HG03066 (cell line): Measurements from ENCODE around the gene PPP1R12C.
A peak's percentile ranks its signal among the peaks of the same experiment; 100 is the strongest.

Experiments
- ATAC-seq: cut with Tn5 transposase; IDR thresholded peaks from one replicate; pipeline ENCODE4 v1.9.1; 2021; ENCODE audit warnings: low read depth; ENCODE audit not compliant: unreplicated experiment

PPP1R12C gene

GRCh38 chr19:55146705-55147273 is 29.4 kb upstream of the PPP1R12C start:
- no peak for ATAC-seq

GRCh38 chr19:55146078-55146704 is 28.8 kb upstream of the PPP1R12C start:
- no peak for ATAC-seq

GRCh38 chr19:55145232-55145631 is 27.8 kb upstream of the PPP1R12C start:
- no peak for ATAC-seq

- ATAC-seq = no peak
Observed at GRCh38 chr19:55141696-55142095, 24.3 kb upstream of the PPP1R12C start.

GRCh38 chr19:55137915-55138314 is 20.5 kb upstream of the PPP1R12C start:
- no peak for ATAC-seq

GRCh38 chr19:55136399-55137102 is 19.1 kb upstream of the PPP1R12C start:
- no peak for ATAC-seq

- no peak for ATAC-seq
Observed at GRCh38 chr19:55134736-55135135, 17.3 kb upstream of the PPP1R12C start.

GRCh38 chr19:55133639-55134444 is 16.4 kb upstream of the PPP1R12C start:
- ATAC-seq = no peak

- no peak for ATAC-seq
Observed at GRCh38 chr19:55132453-55133129, 15.2 kb upstream of the PPP1R12C start.

- no peak for ATAC-seq
Observed at GRCh38 chr19:55131421-55131820, 14.0 kb upstream of the PPP1R12C start.

- ATAC-seq = no peak
Observed at GRCh38 chr19:55119053-55119452, 1.6 kb upstream of the PPP1R12C start.

- no peak for ATAC-seq
Observed at GRCh38 chr19:55118401-55118991, 1.1 kb upstream of the PPP1R12C start.

GRCh38 chr19:55117663-55118391 is 390 bp upstream of the PPP1R12C start:
- peak; percentile 85 for ATAC-seq

GRCh38 chr19:55116232-55116858 is 1.1 kb downstream of the PPP1R12C start:
- no peak for ATAC-seq

- no peak for ATAC-seq
Observed at GRCh38 chr19:55115446-55116065, 1.9 kb downstream of the PPP1R12C start.

GRCh38 chr19:55114566-55115145 is 2.8 kb downstream of the PPP1R12C start:
- no peak for ATAC-seq

GRCh38 chr19:55113570-55114039 is 3.8 kb downstream of the PPP1R12C start:
- no peak for ATAC-seq
